ENCODE results near the gene GLYAT.

- TF ChIP-seq ZNF514 (tag by site-specific recombination; IDR thresholded peaks at IDR 0.05): no peak
- no peak for TF ChIP-seq CTCF (tag by site-specific recombination; IDR thresholded peaks at IDR 0.05)
- TF ChIP-seq ZNF398 (tag by site-specific recombination; IDR thresholded peaks at IDR 0.05): no peak
- TF ChIP-seq ZNF707 (tag by site-specific recombination; IDR thresholded peaks at IDR 0.05): no peak
- no peak for TF ChIP-seq SP2 (tag by site-specific recombination; IDR thresholded peaks at IDR 0.05)
- no peak for TF ChIP-seq ZNF37A (tag by site-specific recombination; IDR thresholded peaks at IDR 0.05)
- no peak for TF ChIP-seq PRDM2 (tag by site-specific recombination; IDR thresholded peaks at IDR 0.05; ENCODE audit: borderline replicate concordance)
These were observed 40.1 kb downstream of the GLYAT start for GRCh38 chr11:58691675-58692074.
